Left lung (tissue), 14 donors: ENCODE results near the gene FZR1. TPM values are rescaled to one million over a fixed set of nuclear protein-coding genes. Genes with fewer than 3 reads are reported as not detected.

Experiments used
- ATAC-seq: fragments of 200-7000 bp; cut with Tn5 transposase; one replicate; pipeline ENCODE4 v1.9.1; 2020; ENCODE audit warnings: moderate library complexity
- DNase-seq, 4 donors: peaks; one replicate each; pipeline ENCODE4 v3.0.0-alpha.2; 2013 to 2020
- H3K27ac ChIP-seq, 2 donors: fragments of 200-600 bp; sonication (generic) in 1 of 2; one replicate each; pipeline versions ENCODE4 v1.5.0 to v1.8.0; 2020 to 2021
- H3K27me3 ChIP-seq, 2 donors: fragments of 200-600 bp; sonication (generic) in 1 of 2; one replicate each; pipeline versions ENCODE4 v1.5.0 to v1.8.0; 2020 to 2021
- H3K36me3 ChIP-seq, 2 donors: fragments of 200-600 bp; sonication (generic) in 1 of 2; one replicate each; pipeline versions ENCODE4 v1.5.0 to v1.8.0; 2020 to 2021
- H3K4me1 ChIP-seq, 2 donors: fragments of 200-600 bp; one replicate each; pipeline ENCODE4 v1.8.0; 2021
- H3K4me3 ChIP-seq, 2 donors: fragments of 200-600 bp; sonication (generic) in 1 of 2; one replicate each; pipeline versions ENCODE4 v1.5.0 to v1.8.0; 2020 to 2021; ENCODE audit warnings: mild to moderate bottlenecking in 1 of 2
- H3K9me3 ChIP-seq, 2 donors: fragments of 200-600 bp; sonication (generic) in 1 of 2; one replicate each; pipeline versions ENCODE4 v1.5.0 to v1.8.0; 2020 to 2021
- intact Hi-C, 2 donors: fragments of 100-400 bp; cut with DNase I; formaldehyde crosslinking; loops; one replicate each; pipeline versions ENCODE4 v1.11.2 to v1.14.2; 2022
- long read RNA-seq, 12 donors: library from polyadenylated mRNA in 2 of 12; unstranded in 2 of 12; transcript quantifications; one replicate each; pipeline ENCODE4 v2.0.0 and lab custom pipeline, GENCODE V29; 2019 to 2026
- polyA plus RNA-seq, 6 donors: library from polyadenylated mRNA; unstranded; fragments of 120-200 nt; gene quantifications; one replicate each; pipeline ENCODE4 v1.2.1, GENCODE V29; 2013; ENCODE audit not compliant: insufficient read length in 6 of 6
- total RNA-seq, 2 donors: library from RNA; stranded (reverse); fragmentation: NEBNext Ultra II Directional; extraction: Animal tissue kit (Norgen Biotek cat#: 25700); gene quantifications; one replicate each; pipeline ENCODE4 v1.2.1, GENCODE V29; 2021
- TF ChIP-seq, protein P1 (sequence below), 2 donors: fragments of 200-600 bp; sonication (generic) in 1 of 2; IDR thresholded peaks; one replicate each; pipeline versions ENCODE4 v1.5.0 to v1.8.0; 2021; ENCODE audit warnings: antibody characterized with exemption in 2 of 2
- donor health status: DM: no; HTN: yes; CAD: no.
- donor health status: DM: no; HTN: no; CAD: no.

FZR1 gene
- total RNA-seq (10 to 100 TPM; 33.4 to 39.5 TPM), polyA plus RNA-seq (10 to 100 TPM; 42.7 to 56.6 (median 51.4) TPM)
- long read RNA-seq, donor 1, full-length matches to known transcripts: 10 of 17 reads
- long read RNA-seq, donor 1, partial matches to known transcripts: 7 of 17 reads
- long read RNA-seq, donor 1, other reads (novel, unspliced or antisense): 0 of 17 reads
- long read RNA-seq, donor 2, full-length matches to known transcripts: 4 of 13 reads
- long read RNA-seq, donor 2, partial matches to known transcripts: 9 of 13 reads
- long read RNA-seq, donor 2, other reads (novel, unspliced or antisense): 0 of 13 reads
- long read RNA-seq, donor 3, full-length matches to known transcripts: 8 of 8 reads
- long read RNA-seq, donor 3, partial matches to known transcripts: 0 of 8 reads
- long read RNA-seq, donor 3, other reads (novel, unspliced or antisense): 0 of 8 reads
- long read RNA-seq, donor 4, full-length matches to known transcripts: 1 of 4 reads
- long read RNA-seq, donor 4, partial matches to known transcripts: 2 of 4 reads
- long read RNA-seq, donor 4, other reads (novel, unspliced or antisense): 1 of 4 reads
- long read RNA-seq, donor 5, full-length matches to known transcripts: 8 of 13 reads
- long read RNA-seq, donor 5, partial matches to known transcripts: 5 of 13 reads
- long read RNA-seq, donor 5, other reads (novel, unspliced or antisense): 0 of 13 reads
- long read RNA-seq, donor 6, full-length matches to known transcripts: 4 of 39 reads
- long read RNA-seq, donor 6, partial matches to known transcripts: 35 of 39 reads
- long read RNA-seq, donor 6, other reads (novel, unspliced or antisense): 0 of 39 reads
- long read RNA-seq, donor 7, full-length matches to known transcripts: 6 of 6 reads
- long read RNA-seq, donor 7, partial matches to known transcripts: 0 of 6 reads
- long read RNA-seq, donor 7, other reads (novel, unspliced or antisense): 0 of 6 reads
- long read RNA-seq, donor 8, full-length matches to known transcripts: 6 of 6 reads
- long read RNA-seq, donor 8, partial matches to known transcripts: 0 of 6 reads
- long read RNA-seq, donor 8, other reads (novel, unspliced or antisense): 0 of 6 reads
- long read RNA-seq, donor 9: 0 reads
- long read RNA-seq, donor 10, full-length matches to known transcripts: 6 of 6 reads
- long read RNA-seq, donor 10, partial matches to known transcripts: 0 of 6 reads
- long read RNA-seq, donor 10, other reads (novel, unspliced or antisense): 0 of 6 reads
- long read RNA-seq, donor 11: 0 reads
- long read RNA-seq, donor 12, full-length matches to known transcripts: 5 of 12 reads
- long read RNA-seq, donor 12, partial matches to known transcripts: 7 of 12 reads
- long read RNA-seq, donor 12, other reads (novel, unspliced or antisense): 0 of 12 reads

DNA sequence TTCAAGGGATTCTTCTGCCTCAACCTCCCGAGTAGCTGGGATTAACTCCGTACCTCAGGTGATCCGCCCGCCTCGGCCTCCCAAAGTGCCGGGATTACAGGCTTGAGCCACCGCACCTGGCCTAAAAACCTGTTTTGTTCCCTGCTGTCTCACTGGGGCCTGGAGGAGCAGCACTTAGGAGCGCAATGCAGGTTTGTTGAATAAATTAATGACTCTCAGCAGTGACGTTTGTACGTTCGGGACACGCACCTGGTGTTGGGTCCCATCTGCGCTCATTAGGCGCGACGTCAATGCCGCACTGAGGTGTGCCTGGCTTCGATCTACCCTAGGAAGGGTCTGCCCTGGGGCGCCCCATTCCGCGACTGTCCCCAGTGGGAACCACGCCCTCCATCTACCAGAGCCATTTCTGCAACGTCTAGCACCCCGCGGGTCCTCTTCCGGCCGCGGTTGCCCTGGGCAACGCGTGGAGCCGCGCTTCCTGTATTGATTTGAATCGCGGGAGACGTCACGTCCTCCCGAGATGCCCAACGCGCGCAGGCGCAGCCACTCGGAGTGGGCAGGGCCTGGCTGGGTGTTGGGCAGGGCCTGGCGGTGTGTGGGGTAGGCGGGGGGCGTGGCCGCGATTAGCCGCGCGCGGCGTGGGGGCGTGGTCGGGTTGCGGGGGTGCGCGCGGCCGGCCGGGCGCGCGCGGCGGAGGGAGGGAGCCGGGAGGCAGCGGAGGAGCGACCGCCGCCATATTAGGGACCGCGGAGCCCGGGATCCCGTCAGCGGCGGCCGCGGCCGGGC is at the start of gene FZR1:
TSS of gene FZR1 (plus strand) at position 714 of the 786 bp plus-strand sequence. CDS start 16,679 bp downstream, outside the sequence.
- intact Hi-C loops: no loop called here
- Histone ChIP-seq H3K9me3 (no peaks in the 10 kb centered on the region), H3K4me3 (peak within 1 kb of the TSS; percentile 89 to 91), H3K36me3 (peaks cover 0 to 15% of the 10 kb centered on the region in 2 donors), H3K4me1 (peaks cover 5 to 46% of the 10 kb centered on the region in 2 donors), H3K27ac (peak within 1 kb of the TSS; percentile 80 to 94), H3K27me3 (no peaks in the 10 kb centered on the region)
- ATAC-seq (peak; percentile 96), DNase-seq (peak; percentile 99 to 100 (median 100))
- TF ChIP-seq, protein P1, sequence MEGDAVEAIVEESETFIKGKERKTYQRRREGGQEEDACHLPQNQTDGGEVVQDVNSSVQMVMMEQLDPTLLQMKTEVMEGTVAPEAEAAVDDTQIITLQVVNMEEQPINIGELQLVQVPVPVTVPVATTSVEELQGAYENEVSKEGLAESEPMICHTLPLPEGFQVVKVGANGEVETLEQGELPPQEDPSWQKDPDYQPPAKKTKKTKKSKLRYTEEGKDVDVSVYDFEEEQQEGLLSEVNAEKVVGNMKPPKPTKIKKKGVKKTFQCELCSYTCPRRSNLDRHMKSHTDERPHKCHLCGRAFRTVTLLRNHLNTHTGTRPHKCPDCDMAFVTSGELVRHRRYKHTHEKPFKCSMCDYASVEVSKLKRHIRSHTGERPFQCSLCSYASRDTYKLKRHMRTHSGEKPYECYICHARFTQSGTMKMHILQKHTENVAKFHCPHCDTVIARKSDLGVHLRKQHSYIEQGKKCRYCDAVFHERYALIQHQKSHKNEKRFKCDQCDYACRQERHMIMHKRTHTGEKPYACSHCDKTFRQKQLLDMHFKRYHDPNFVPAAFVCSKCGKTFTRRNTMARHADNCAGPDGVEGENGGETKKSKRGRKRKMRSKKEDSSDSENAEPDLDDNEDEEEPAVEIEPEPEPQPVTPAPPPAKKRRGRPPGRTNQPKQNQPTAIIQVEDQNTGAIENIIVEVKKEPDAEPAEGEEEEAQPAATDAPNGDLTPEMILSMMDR (IDR thresholded peaks at IDR 0.05): no peak

DNA sequence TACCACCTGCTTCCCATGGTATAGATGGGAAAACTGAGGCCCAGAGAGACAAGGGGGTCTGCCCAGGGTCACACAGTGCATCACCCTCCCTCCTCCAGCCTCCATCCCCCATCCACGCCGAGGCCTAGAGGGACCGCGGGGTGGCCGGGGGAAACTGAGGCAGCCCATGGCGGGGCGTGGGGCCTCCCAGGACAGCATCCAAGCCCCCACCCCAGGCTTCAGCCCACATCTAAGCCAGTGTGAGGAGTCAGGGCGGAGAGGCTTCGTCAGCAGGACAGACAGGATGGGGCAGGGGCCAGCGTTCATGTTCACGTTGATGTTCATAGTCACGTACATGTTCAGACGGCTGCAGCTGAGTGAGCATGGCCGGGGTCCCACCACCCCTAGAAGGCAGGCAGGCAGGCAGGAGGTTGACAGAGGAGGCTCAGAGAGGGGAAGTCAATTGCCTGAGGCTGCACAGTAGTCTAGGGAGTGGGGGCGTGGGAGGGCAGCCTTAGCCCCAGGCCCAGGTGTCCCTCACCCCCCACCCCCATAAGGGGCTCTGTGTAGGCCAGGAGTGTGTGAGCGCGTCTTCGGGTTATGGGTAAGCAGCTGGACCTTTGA is 49.1 kb upstream of the FZR1 start:
- intact Hi-C loops: no loop called here
- Histone ChIP-seq H3K9me3 (no peaks in the 10 kb centered on the region), H3K4me3 (no peak overlapping the region), H3K36me3 (peaks cover 0 to 97% of the 10 kb centered on the region in 2 donors), H3K4me1 (peaks cover 20 to 33% of the 10 kb centered on the region in 2 donors), H3K27ac (peak overlapping the region; percentile 70 to 95), H3K27me3 (no peaks in the 10 kb centered on the region)
- TF ChIP-seq, protein P1 (IDR thresholded peaks at IDR 0.05): no peak
- DNase-seq (peak in 1 of 4 donors; percentile 61), ATAC-seq (no peak)

DNA sequence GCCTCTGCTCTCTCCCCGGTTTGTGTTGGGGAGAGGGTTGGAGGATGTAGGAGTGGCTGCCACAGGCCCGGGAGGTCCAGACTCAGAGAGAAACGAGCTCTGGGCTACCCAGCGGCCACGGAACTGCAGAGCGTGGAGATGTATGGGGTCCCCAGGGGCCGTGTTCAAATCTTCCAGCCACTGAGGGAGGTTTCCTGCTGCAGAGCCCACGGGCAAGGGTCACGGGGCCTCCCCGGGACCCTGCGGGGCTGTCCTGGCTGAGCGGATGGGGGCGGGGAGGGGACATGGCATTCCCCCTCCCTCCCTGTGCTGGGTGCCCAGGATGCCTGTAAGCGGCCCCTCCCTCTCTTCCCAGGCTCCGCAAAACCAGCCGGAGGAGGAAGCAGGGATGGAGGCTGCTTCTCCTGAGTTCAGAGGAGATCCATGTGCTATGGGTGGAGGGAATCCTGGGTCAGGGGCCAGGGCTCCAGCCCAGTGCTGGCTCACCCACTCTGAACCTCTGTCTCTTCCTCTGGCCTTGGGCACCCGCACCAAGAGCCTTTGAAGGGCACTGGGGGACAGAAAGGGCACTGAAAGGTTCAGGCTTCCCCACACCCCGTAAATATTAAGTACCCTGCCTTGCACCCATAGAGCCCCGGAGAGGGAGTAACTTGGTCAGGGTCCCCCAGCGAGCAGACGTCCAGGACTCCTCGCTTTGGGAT is 48.4 kb upstream of the FZR1 start:
- intact Hi-C loops: no loop called here
- no peaks in the 10 kb centered on the region for H3K27me3 ChIP-seq
- no peaks in the 10 kb centered on the region for H3K9me3 ChIP-seq
- peak in 1 of 4 donors; percentile 51 for DNase-seq
- H3K27ac ChIP-seq: peak overlapping the region; percentile 70 to 95
- H3K4me3 ChIP-seq: no peak overlapping the region
- no peak for ATAC-seq
- H3K36me3 ChIP-seq: peaks cover 0 to 97% of the 10 kb centered on the region in 2 donors
- TF ChIP-seq, protein P1 (IDR thresholded peaks at IDR 0.05): no peak
- peaks cover 20 to 33% of the 10 kb centered on the region in 2 donors for H3K4me1 ChIP-seq
